Measurements from ENCODE around the gene MAFF. TPM values are rescaled to one million over a fixed set of nuclear protein-coding genes. Genes with fewer than 3 reads are reported as not detected.

The MAFF gene
- total and polyA plus RNA-seq, 9 of the 15 experiments (the other 6 are each of a cell fraction or from before 2014, with no cell fraction given): 0.51 to 8.0 (median 5.4) TPM

DNA sequence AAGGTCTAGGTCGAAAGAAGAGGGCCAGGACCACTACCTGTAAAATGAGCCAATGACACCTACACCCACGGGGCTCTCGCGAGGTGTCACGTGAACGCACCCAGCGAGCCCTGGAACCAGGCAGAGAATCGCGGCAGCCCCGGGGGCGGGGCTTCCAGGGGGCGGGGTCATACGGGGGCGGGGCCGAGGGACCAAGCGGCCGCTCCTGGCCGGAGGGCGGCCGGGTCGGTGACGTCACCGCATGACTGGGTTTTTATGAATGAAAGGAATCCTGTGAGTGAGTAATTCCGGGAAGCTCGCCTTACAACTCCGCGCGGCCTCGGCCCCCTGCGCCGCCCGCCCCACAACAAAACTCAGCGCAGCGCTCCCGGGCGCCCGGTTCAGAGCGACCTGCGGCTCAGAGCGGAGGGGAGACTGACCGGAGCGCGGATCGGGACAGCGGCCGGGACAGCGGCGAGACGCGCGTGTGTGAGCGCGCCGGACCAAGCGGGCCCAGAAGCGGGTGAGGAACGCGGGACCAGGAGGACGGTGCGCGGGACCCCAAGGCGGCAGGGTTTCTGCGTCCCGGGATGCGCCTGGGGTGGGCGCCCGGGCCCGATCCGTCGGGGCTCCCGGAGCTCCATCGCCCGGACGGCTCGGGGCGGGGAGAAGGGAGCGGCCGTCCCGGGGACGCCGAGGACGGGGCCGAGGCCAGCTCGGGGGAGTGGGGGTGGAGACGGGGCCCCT is at the start of gene MAFF (continued):
- TF ChIP-seq JUN (IDR thresholded peaks at IDR 0.05; ENCODE audit: borderline replicate concordance, low read depth, low read length): peak; percentile 72
- TF ChIP-seq JUN (CRISPR knock-in tag; IDR thresholded peaks at IDR 0.05; ENCODE audit: borderline replicate concordance): no peak
- no peak for TF ChIP-seq SP2 (IDR thresholded peaks at IDR 0.05; ENCODE audit: extremely low read depth, low read depth, low read length, poor library complexity, severe bottlenecking)
- TF ChIP-seq TAF9B (IDR thresholded peaks at IDR 0.05; ENCODE audit: partially characterized antibody): peak; percentile 42
- TF ChIP-seq SNRNP70 (optimal IDR thresholded peaks at IDR 0.05; ENCODE audit: low read depth, low read length): no peak
- TF ChIP-seq ZNF511 (CRISPR knock-in tag; IDR thresholded peaks at IDR 0.05): peak; percentile 21; the same call in 1 of the 2 replicates
- TF ChIP-seq ZNF507 (tag; conservative IDR thresholded peaks at IDR 0.05): no peak
- no peak for TF ChIP-seq HIVEP1 (CRISPR knock-in tag; IDR thresholded peaks at IDR 0.05)
- TF ChIP-seq JUNB (CRISPR knock-in tag; conservative IDR thresholded peaks at IDR 0.05): peak; percentile 71; the same call in 1 of the 2 replicates
- no peak for TF ChIP-seq ZNF780A (CRISPR knock-in tag; IDR thresholded peaks at IDR 0.05)
- TF ChIP-seq SMAD3 (CRISPR knock-in tag; conservative IDR thresholded peaks at IDR 0.05): no peak
- no peak for TF ChIP-seq LCOR (CRISPR knock-in tag; IDR thresholded peaks at IDR 0.05)
- TF ChIP-seq HSF4 (CRISPR knock-in tag; IDR thresholded peaks at IDR 0.05; ENCODE audit: borderline replicate concordance): no peak
- TF ChIP-seq BMI1 (IDR thresholded peaks at IDR 0.05; ENCODE audit: low read length): no peak
- TF ChIP-seq ZNF175 (CRISPR knock-in tag; IDR thresholded peaks at IDR 0.05; ENCODE audit: low read depth): 0 out of 2 replicates have a peak, but pooled peaks have one; percentile 46
- no peak for TF ChIP-seq ETS2 (tag; IDR thresholded peaks at IDR 0.05; ENCODE audit: borderline replicate concordance, poor library complexity, severe bottlenecking)
- no peak for TF ChIP-seq ILK (tag; IDR thresholded peaks at IDR 0.05; ENCODE audit: borderline replicate concordance, low read depth)
- no peak for TF ChIP-seq TSC22D4 (tag; IDR thresholded peaks at IDR 0.05)
- TF ChIP-seq FOXJ3 (CRISPR knock-in tag; IDR thresholded peaks at IDR 0.05): no peak
- no peak for TF ChIP-seq CREB3L1 (IDR thresholded peaks at IDR 0.05; ENCODE audit: borderline replicate concordance, low read depth)
- TF ChIP-seq MYC (IDR thresholded peaks at IDR 0.05; ENCODE audit: low read depth, low read length): no peak
- no peak for TF ChIP-seq MYC (CRISPR knock-in tag; IDR thresholded peaks at IDR 0.05; ENCODE audit: borderline replicate concordance, low read depth)
- TF ChIP-seq ESRRA (IDR thresholded peaks at IDR 0.05; ENCODE audit: borderline replicate concordance, low read depth): no peak
- TF ChIP-seq RBM22 (IDR thresholded peaks at IDR 0.05; ENCODE audit: low read depth, low read length, poor library complexity, severe bottlenecking): peak; percentile 64
- no peak for TF ChIP-seq TEAD2 (tag; IDR thresholded peaks at IDR 0.05)
- TF ChIP-seq CREB1 (IDR thresholded peaks at IDR 0.05): peak; percentile 46; the same call in 1 of the 2 replicates
- TF ChIP-seq CREB1 (CRISPR knock-in tag; IDR thresholded peaks at IDR 0.05): peak; percentile 62; the same call in 1 of the 2 replicates
- TF ChIP-seq ZNF766 (CRISPR knock-in tag; conservative IDR thresholded peaks at IDR 0.05): no peak
- TF ChIP-seq CC2D1A (IDR thresholded peaks at IDR 0.05): no peak
- no peak for TF ChIP-seq L3MBTL2 (IDR thresholded peaks at IDR 0.05)
